Calu3 (cell line): Measurements from ENCODE around the gene WNT7B. TPM values are rescaled to one million over a fixed set of nuclear protein-coding genes. Genes with fewer than 3 reads are reported as not detected.

Experiments used
- BruUV-seq: library from RNA; stranded (reverse); fragments of 400-500 nt; replicated peaks from 2 replicates; lab custom pipeline; 2021; lab: Mats Ljungman, UMichigan
- CTCF ChIA-PET: fragments of 300-600 bp; sonication (Branson Sonifier 250); formaldehyde crosslinking; loops from one replicate; lab custom pipeline; 2022; ENCODE audit warnings: antibody characterized with exemption; lab: Charles Lee
- DNase-seq: peaks from one replicate; pipeline ENCODE4 v3.0.0; 2022
- H3K27ac Mint-ChIP-seq: one replicate; pipeline ENCODE4 v1.8.0; 2022; ENCODE audit warnings: mixed read lengths; ENCODE audit not compliant: unreplicated experiment
- H3K27me3 Mint-ChIP-seq: one replicate; pipeline ENCODE4 v1.8.0; 2022; ENCODE audit warnings: mixed read lengths; ENCODE audit not compliant: unreplicated experiment
- H3K36me3 Mint-ChIP-seq: one replicate; pipeline ENCODE4 v1.8.0; 2022; ENCODE audit warnings: mild to moderate bottlenecking, moderate library complexity, mixed read lengths; ENCODE audit not compliant: insufficient read depth, unreplicated experiment
- H3K4me1 Mint-ChIP-seq: one replicate; pipeline ENCODE4 v1.8.0; 2022; ENCODE audit warnings: mild to moderate bottlenecking, low read depth, mixed read lengths; ENCODE audit not compliant: unreplicated experiment
- H3K4me3 Mint-ChIP-seq: one replicate; pipeline ENCODE4 v1.8.0; 2022; ENCODE audit warnings: mild to moderate bottlenecking, low read depth, moderate library complexity, mixed read lengths; ENCODE audit not compliant: unreplicated experiment
- H3K9me3 Mint-ChIP-seq: one replicate; pipeline ENCODE4 v1.8.0; 2022; ENCODE audit warnings: low read depth, mixed read lengths; ENCODE audit not compliant: unreplicated experiment
- CTCF ChIP-seq: fragments of 200-600 bp; IDR thresholded peaks from one replicate; pipeline ENCODE4 v1.8.0; 2022; ENCODE audit warnings: antibody characterized with exemption; ENCODE audit not compliant: unreplicated experiment
- intact Hi-C: fragments of 100-400 bp; cut with micrococcal nuclease; formaldehyde crosslinking; loops from one replicate; pipeline ENCODE4 v1.10.0; 2022; ENCODE audit not compliant: unreplicated experiment
- total RNA-seq: library from RNA; stranded (reverse); gene quantifications from 2 replicates; pipeline ENCODE4 v1.2.3, GENCODE V29; 2022

WNT7B gene
- total RNA-seq, 1 experiment from 2014 or later, result 100.0 TPM

DNA sequence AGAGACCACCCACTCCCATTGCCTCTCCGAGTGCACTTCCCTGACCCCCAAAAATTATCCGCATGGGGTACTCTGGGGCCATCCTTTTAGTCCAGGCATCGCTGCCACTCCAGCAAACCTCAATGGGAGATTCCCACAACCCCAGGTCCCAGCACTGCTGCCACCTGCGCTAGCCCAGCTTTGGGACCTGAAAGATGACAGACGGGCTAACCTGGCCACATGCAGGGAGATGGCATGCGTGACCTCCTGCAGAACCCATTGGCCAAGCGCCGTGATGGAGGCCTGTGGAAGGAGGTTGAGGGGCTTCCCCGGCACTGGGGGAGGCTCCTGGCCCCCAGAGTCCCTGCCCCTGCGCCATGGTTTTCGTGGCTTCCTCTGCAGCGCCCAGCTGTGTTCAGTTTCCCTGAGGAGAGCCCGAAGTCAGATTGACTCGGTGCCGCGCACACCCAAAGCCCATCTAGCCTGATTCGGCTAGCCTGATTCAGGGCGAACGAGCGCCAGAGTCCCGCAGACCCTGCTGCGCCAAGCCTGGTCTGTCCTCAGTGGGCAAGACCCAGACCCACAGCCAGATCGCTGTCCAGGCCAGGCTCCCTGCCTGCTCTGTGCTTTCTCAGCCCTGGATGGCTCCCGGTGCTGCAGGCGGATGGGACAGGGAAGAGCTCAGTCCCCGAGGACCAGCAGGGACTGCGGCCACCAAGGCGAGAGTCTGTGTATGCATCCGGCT lies 751 bp upstream of the WNT7B start:
- H3K27me3 Mint-ChIP-seq, result no peaks in the 10 kb centered on the region
- intact Hi-C loops, result loop anchor here (1.0 to 2.0 kb wide), 2 partner anchors 333 to 399 kb away; no protein-coding TSS in a partner anchor
- no peaks in the 10 kb centered on the region for H3K9me3 Mint-ChIP-seq
- no peak overlapping the region for H3K27ac Mint-ChIP-seq
- no TSS peak for BruUV-seq
- peaks cover 43% of the 10 kb centered on the region for H3K36me3 Mint-ChIP-seq
- H3K4me1 Mint-ChIP-seq, result peaks cover 22% of the 10 kb centered on the region
- CTCF ChIA-PET, result interaction anchor here (0.6 to 1.2 kb wide), 13 partner anchors 12 to 889 kb away, joined by 3 to 9 read pairs (median 5); no protein-coding TSS in a partner anchor
- TF ChIP-seq CTCF, result no peak
- DNase-seq, result peak; percentile 59
- H3K4me3 Mint-ChIP-seq, result no peak overlapping the region

- H3K9me3 Mint-ChIP-seq, result no peaks in the 10 kb centered on the region
- H3K27me3 Mint-ChIP-seq, result no peaks in the 10 kb centered on the region
- DNase-seq, result peak; percentile 29
- H3K4me1 Mint-ChIP-seq, result peaks cover 22% of the 10 kb centered on the region
- no peak overlapping the region for H3K4me3 Mint-ChIP-seq
- TF ChIP-seq CTCF, result no peak
- intact Hi-C loops, result loop anchor here (1.0 to 2.0 kb wide), 2 partner anchors 332 to 398 kb away; no protein-coding TSS in a partner anchor
- no peak overlapping the region for H3K27ac Mint-ChIP-seq
- TSS peak; percentile 38 for BruUV-seq
- CTCF ChIA-PET, result interaction anchor here (0.6 to 1.3 kb wide), 12 partner anchors 57 to 890 kb away, joined by 3 to 9 read pairs (median 5); no protein-coding TSS in a partner anchor
- H3K36me3 Mint-ChIP-seq, result peaks cover 43% of the 10 kb centered on the region
Measured at GRCh38 chr22:45976254-45977002, 534 bp downstream of the WNT7B start.

- CTCF ChIA-PET, result interaction anchor here (0.7 to 1.4 kb wide), 6 partner anchors 32 to 244 kb away, joined by 3 to 9 read pairs (median 3); no protein-coding TSS in a partner anchor
- H3K4me1 Mint-ChIP-seq, result peaks cover 22% of the 10 kb centered on the region
- BruUV-seq, result TSS peak; percentile 38
- H3K9me3 Mint-ChIP-seq, result no peaks in the 10 kb centered on the region
- H3K36me3 Mint-ChIP-seq, result peaks cover 43% of the 10 kb centered on the region
- H3K4me3 Mint-ChIP-seq, result no peak overlapping the region
- peak overlapping the region; percentile 68 for H3K27ac Mint-ChIP-seq
- H3K27me3 Mint-ChIP-seq, result no peaks in the 10 kb centered on the region
- no peak for TF ChIP-seq CTCF
- peak; percentile 30 for DNase-seq
- intact Hi-C loops, result loop anchor here (2.0 kb wide), 2 partner anchors 111 to 331 kb away; no protein-coding TSS in a partner anchor
Measured at GRCh38 chr22:45975164-45976161, 1.5 kb downstream of the WNT7B start.
